ENCODE data around the gene METTL17. TPM values are rescaled to one million over a fixed set of nuclear protein-coding genes. Genes with fewer than 3 reads are reported as not detected.
"Not testable (repeated sequence)": the region's sequence is repeated elsewhere in the genome, so short reads cannot be mapped to it uniquely, and the experiment has no call there.

The METTL17 gene
- total RNA-seq = 34.5 and 41.2 TPM in 2 replicates

GRCh38 chr14:20989787-20990600, at the start of gene METTL17:
Gene METTL17 (plus strand): TSS chr14:20989980. CDS start chr14:20990003, 23 bp downstream.
- peak; percentile 56 for TF ChIP-seq CTCF (IDR thresholded peaks at IDR 0.05; ENCODE audit: insufficient read depth, low read depth, low read length)
- H3K4me3 ChIP-seq (ENCODE audit: low read depth, low read length) = peak within 1 kb of the TSS; percentile 98
- peak; percentile 98 for DNase-seq (ENCODE audit: low read depth)

- DNase-seq (ENCODE audit: low read depth) = not testable (repeated sequence)
Measured at GRCh38 chr14:20945146-20945545, 44.6 kb upstream of the METTL17 start.

GRCh38 chr14:20946707-20947106, 43.1 kb upstream of the METTL17 start:
- not testable (repeated sequence) for H3K4me3 ChIP-seq (ENCODE audit: low read depth, low read length); DNase-seq (ENCODE audit: low read depth)

More at GRCh38 chr14:20945146-20945545, 44.6 kb upstream of the METTL17 start:
- H3K4me3 ChIP-seq (ENCODE audit: low read depth, low read length) = not testable (repeated sequence)

- not testable (repeated sequence) for DNase-seq (ENCODE audit: low read depth)
Measured at GRCh38 chr14:20954736-20955537, 34.8 kb upstream of the METTL17 start, which contains the start of gene RNASE2. Gene RNASE2 (plus strand): TSS chr14:20955487. CDS start chr14:20955772, 285 bp downstream.

GRCh38 chr14:20955538-20955873, 34.3 kb upstream of the METTL17 start:
- H3K4me3 ChIP-seq (ENCODE audit: low read depth, low read length); DNase-seq (ENCODE audit: low read depth): not testable (repeated sequence)

More at GRCh38 chr14:20954736-20955537, 34.8 kb upstream of the METTL17 start, which contains the start of gene RNASE2:
- not testable (repeated sequence) for H3K4me3 ChIP-seq (ENCODE audit: low read depth, low read length)

GRCh38 chr14:20956376-20956976, 33.3 kb upstream of the METTL17 start:
- no peak overlapping the region for H3K4me3 ChIP-seq (ENCODE audit: low read depth, low read length)
- TF ChIP-seq CTCF (IDR thresholded peaks at IDR 0.05; ENCODE audit: insufficient read depth, low read depth, low read length) = no peak
- DNase-seq (ENCODE audit: low read depth) = no peak

- H3K4me3 ChIP-seq (ENCODE audit: low read depth, low read length); DNase-seq (ENCODE audit: low read depth): not testable (repeated sequence)
Measured at GRCh38 chr14:20958946-20959345, 30.8 kb upstream of the METTL17 start.

- H3K4me3 ChIP-seq (ENCODE audit: low read depth, low read length) = no peak overlapping the region
- no peak for DNase-seq (ENCODE audit: low read depth)
- TF ChIP-seq CTCF (IDR thresholded peaks at IDR 0.05; ENCODE audit: insufficient read depth, low read depth, low read length) = no peak
Measured at GRCh38 chr14:20969336-20969735, 20.4 kb upstream of the METTL17 start.

GRCh38 chr14:20970647-20970982, 19.2 kb upstream of the METTL17 start:
- H3K4me3 ChIP-seq (ENCODE audit: low read depth, low read length) = peak overlapping the region; percentile 81
- DNase-seq (ENCODE audit: low read depth) = no peak
- TF ChIP-seq CTCF (IDR thresholded peaks at IDR 0.05; ENCODE audit: insufficient read depth, low read depth, low read length) = no peak

Measured in fibroblast of villous mesenchyme (primary cell).